Breast epithelium (tissue), 4 donors: ENCODE data around the gene ADM. TPM values are rescaled to one million over a fixed set of nuclear protein-coding genes. Genes with fewer than 3 reads are reported as not detected.

Experiments
- DNase-seq, 2 donors: peaks; one replicate each; pipeline ENCODE4 v3.0.0-alpha.2; 2019; ENCODE audit warnings: low spot score in 2 of 2
- H3K27ac ChIP-seq, 2 donors: fragments of 200-600 bp; sonication (generic) in 1 of 2; one replicate each; pipeline ENCODE4 v1.5.1; 2016 to 2019; ENCODE audit warnings: mild to moderate bottlenecking in 1 of 2
- H3K27me3 ChIP-seq, 2 donors: fragments of 200-600 bp; sonication (generic) in 1 of 2; one replicate each; pipeline versions ENCODE4 v1.5.1 to v1.6.0; 2017 to 2019; ENCODE audit warnings: control low read depth in 1 of 2, mild to moderate bottlenecking in 1 of 2
- H3K36me3 ChIP-seq: fragments of 200-600 bp; one replicate; pipeline ENCODE4 v1.5.1; 2019
- H3K4me1 ChIP-seq, 2 donors: fragments of 200-600 bp; sonication (generic); one replicate each; pipeline ENCODE4 v1.5.1; 2016 to 2019; ENCODE audit warnings: control low read depth in 1 of 2
- H3K4me3 ChIP-seq, 3 donors: fragments of 200-600 bp; sonication (generic); 1 replicate in 2 of 3; 2 replicates in 1 of 3; pipeline ENCODE4 v1.5.1; 2016 to 2019; ENCODE audit warnings: mild to moderate bottlenecking in 3 of 3, moderate library complexity in 2 of 3
- H3K9me3 ChIP-seq, 2 donors: fragments of 200-600 bp; sonication (generic) in 1 of 2; one replicate each; pipeline ENCODE4 v1.5.1; 2016 to 2019; ENCODE audit warnings: control low read depth in 1 of 2
- POLR2AphosphoS5 ChIP-seq, 3 donors: sonication (generic); formaldehyde crosslinking; IDR thresholded peaks; one replicate each; pipeline ENCODE4 v1.6.1; 2017; ENCODE audit warnings: antibody characterized with exemption in 3 of 3
- intact Hi-C: fragments of 100-400 bp; cut with DNase I; formaldehyde crosslinking; loops from one replicate; pipeline ENCODE4 v1.15.1; 2023; ENCODE audit warnings: low total_unique reads
- total RNA-seq, 3 donors: library from RNA; depleted of rRNA; stranded (reverse); fragments of >200 nt; gene quantifications; one replicate each; pipeline ENCODE4 v1.1.0, GENCODE V29; 2016
- TF ChIP-seq, protein P1 (sequence below), 3 donors: fragments of 450-650 bp; IDR thresholded peaks; one replicate each; pipeline ENCODE4 v1.5.1; 2016 to 2017; ENCODE audit warnings: antibody characterized with exemption in 3 of 3, mild to moderate bottlenecking in 3 of 3, moderate library complexity in 3 of 3

ADM gene
- total RNA-seq, 3 donors from 2014 or later = 77.1 to 279 (median 252) TPM

DNA sequence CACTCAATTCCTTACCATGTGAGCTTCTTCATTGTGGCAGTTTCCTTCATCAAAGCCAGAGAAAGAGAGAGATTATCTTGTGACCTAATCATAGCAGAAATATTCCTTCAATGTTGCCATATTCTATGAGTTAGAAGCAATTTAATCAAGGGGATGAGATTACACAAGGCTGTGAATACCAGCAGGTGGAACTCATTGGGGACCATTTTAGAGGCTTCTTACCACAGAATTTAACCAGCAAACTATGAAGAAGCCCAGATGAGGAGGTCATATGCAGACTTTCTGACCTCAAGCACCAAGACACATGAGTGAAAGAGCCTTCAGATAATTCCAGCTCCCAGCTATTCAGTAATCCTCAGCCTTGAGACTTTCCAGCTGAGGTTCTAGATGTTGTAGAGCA, 51.3 kb downstream of the ADM start:
- intact Hi-C loops = no loop called here
- no peaks in the 10 kb centered on the region for H3K36me3 ChIP-seq
- TF ChIP-seq, protein P1, sequence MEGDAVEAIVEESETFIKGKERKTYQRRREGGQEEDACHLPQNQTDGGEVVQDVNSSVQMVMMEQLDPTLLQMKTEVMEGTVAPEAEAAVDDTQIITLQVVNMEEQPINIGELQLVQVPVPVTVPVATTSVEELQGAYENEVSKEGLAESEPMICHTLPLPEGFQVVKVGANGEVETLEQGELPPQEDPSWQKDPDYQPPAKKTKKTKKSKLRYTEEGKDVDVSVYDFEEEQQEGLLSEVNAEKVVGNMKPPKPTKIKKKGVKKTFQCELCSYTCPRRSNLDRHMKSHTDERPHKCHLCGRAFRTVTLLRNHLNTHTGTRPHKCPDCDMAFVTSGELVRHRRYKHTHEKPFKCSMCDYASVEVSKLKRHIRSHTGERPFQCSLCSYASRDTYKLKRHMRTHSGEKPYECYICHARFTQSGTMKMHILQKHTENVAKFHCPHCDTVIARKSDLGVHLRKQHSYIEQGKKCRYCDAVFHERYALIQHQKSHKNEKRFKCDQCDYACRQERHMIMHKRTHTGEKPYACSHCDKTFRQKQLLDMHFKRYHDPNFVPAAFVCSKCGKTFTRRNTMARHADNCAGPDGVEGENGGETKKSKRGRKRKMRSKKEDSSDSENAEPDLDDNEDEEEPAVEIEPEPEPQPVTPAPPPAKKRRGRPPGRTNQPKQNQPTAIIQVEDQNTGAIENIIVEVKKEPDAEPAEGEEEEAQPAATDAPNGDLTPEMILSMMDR (IDR thresholded peaks at IDR 0.05) = no peak
- TF ChIP-seq POLR2AphosphoS5 (IDR thresholded peaks at IDR 0.05) = no peak
- no peak overlapping the region for H3K4me3 ChIP-seq
- no peaks in the 10 kb centered on the region for H3K27me3 ChIP-seq
- H3K27ac ChIP-seq = no peak overlapping the region
- no peaks in the 10 kb centered on the region for H3K4me1 ChIP-seq
- no peaks in the 10 kb centered on the region for H3K9me3 ChIP-seq
- no peak for DNase-seq

Other genes with a start within 250 kb of the ADM start
- 10 to 100 TPM; 74.8 to 91.9 (median 88.2) TPM for gene SBF2, start 10.9 kb upstream of the ADM start, total RNA-seq
- 1 to 10 TPM; 6.2 to 6.6 (median 6.4) TPM for gene AMPD3, start 150.2 kb downstream of the ADM start, total RNA-seq
- 10 to 100 TPM; 31.1 to 54.1 (median 45.8) TPM for gene RNF141, start 236.1 kb downstream of the ADM start, total RNA-seq